Neural progenitor cell (in vitro differentiated cells): ENCODE data around the gene ARHGAP26. TPM values are rescaled to one million over a fixed set of nuclear protein-coding genes. Genes with fewer than 3 reads are reported as not detected.

Experiments
- DNase-seq: peaks from one replicate; pipeline ENCODE4 v3.0.0-alpha.2; 2016; ENCODE audit warnings: low spot score
- H2AFZ ChIP-seq: fragments of 200-600 bp; sonication (generic); replicated peaks from 2 replicates; pipeline ENCODE4 v1.6.1; 2016; ENCODE audit warnings: antibody characterized with exemption
- H3F3A ChIP-seq: fragments of 200-600 bp; sonication (generic); 2 replicates; pipeline ENCODE4 v1.6.1; 2016; ENCODE audit warnings: antibody characterized with exemption, low read depth
- H3K27ac ChIP-seq: fragments of 200-600 bp; sonication (generic); 2 replicates; pipeline ENCODE4 v1.5.1; 2016; ENCODE audit warnings: mild to moderate bottlenecking
- H3K27me3 ChIP-seq: fragments of 200-600 bp; sonication (generic); 2 replicates; pipeline ENCODE4 v1.6.1; 2016; ENCODE audit warnings: mild to moderate bottlenecking, moderate library complexity
- H3K36me3 ChIP-seq: fragments of 200-600 bp; sonication (generic); 2 replicates; pipeline ENCODE4 v1.5.1; 2016
- H3K4me1 ChIP-seq: fragments of 200-600 bp; sonication (generic); 2 replicates; pipeline ENCODE4 v1.6.1; 2016; ENCODE audit warnings: mixed run types
- H3K4me2 ChIP-seq: fragments of 200-600 bp; sonication (generic); 2 replicates; pipeline ENCODE4 v1.6.1; 2016
- H3K4me3 ChIP-seq: fragments of 200-600 bp; sonication (generic); 2 replicates; pipeline ENCODE4 v1.5.1; 2016
- H3K79me2 ChIP-seq: fragments of 200-600 bp; sonication (generic); 2 replicates; pipeline ENCODE4 v1.6.1; 2016; ENCODE audit warnings: low read depth
- H3K9ac ChIP-seq: fragments of 200-600 bp; sonication (generic); 2 replicates; pipeline ENCODE4 v1.6.1; 2016
- H3K9me3 ChIP-seq: fragments of 200-600 bp; sonication (generic); 2 replicates; pipeline ENCODE4 v1.5.1; 2016; ENCODE audit warnings: low read depth
- H4K20me1 ChIP-seq: fragments of 200-600 bp; sonication (generic); 2 replicates; pipeline ENCODE4 v1.6.1; 2016; ENCODE audit warnings: low read depth
- H3K27ac Mint-ChIP-seq: 3 replicates; pipeline ENCODE4 v1.8.0; 2021; ENCODE audit warnings: mixed read lengths
- H3K27me3 Mint-ChIP-seq: 2 replicates; pipeline ENCODE4 v1.8.0; 2022; ENCODE audit warnings: low read depth, mild to moderate bottlenecking, inconsistent platforms, moderate library complexity, mixed read lengths; ENCODE audit not compliant: insufficient read depth
- H3K36me3 Mint-ChIP-seq: 3 replicates; pipeline ENCODE4 v1.8.0; 2021; ENCODE audit warnings: mixed read lengths
- H3K4me1 Mint-ChIP-seq: 3 replicates; pipeline ENCODE4 v1.8.0; 2021; ENCODE audit warnings: mixed read lengths
- H3K4me3 Mint-ChIP-seq: 3 replicates; pipeline ENCODE4 v1.8.0; 2021; ENCODE audit warnings: mild to moderate bottlenecking, moderate library complexity, mixed read lengths
- H3K9me3 Mint-ChIP-seq: 3 replicates; pipeline ENCODE4 v1.8.0; 2020; ENCODE audit warnings: mixed read lengths
- CTCF ChIP-seq: fragments of 200-600 bp; sonication (generic); IDR thresholded peaks from 2 replicates; pipeline ENCODE4 v1.5.1; 2017; ENCODE audit warnings: antibody characterized with exemption, mild to moderate bottlenecking
- EZH2 ChIP-seq: fragments of 200-600 bp; sonication (generic); IDR thresholded peaks from 2 replicates; pipeline ENCODE4 v1.6.1; 2017; ENCODE audit warnings: antibody characterized with exemption, mild to moderate bottlenecking, moderate library complexity
- EZH2phosphoT487 ChIP-seq: fragments of 200-600 bp; sonication (generic); IDR thresholded peaks from 2 replicates; pipeline ENCODE4 v1.6.1; 2017; ENCODE audit warnings: antibody characterized with exemption
- total RNA-seq: library from RNA; depleted of rRNA; stranded (reverse); fragments of >200 nt; gene quantifications from 2 replicates; pipeline ENCODE4 v1.2.3, GENCODE V29; 2015; ENCODE audit warnings: low replicate concordance

The ARHGAP26 gene
- total RNA-seq, 1 donor from 2014 or later = 7.0 TPM

GRCh38 chr5:142910128-142910527 is 140.0 kb downstream of the ARHGAP26 start:
- H3K4me1 Mint-ChIP-seq = peaks cover 21% of the 10 kb centered on the region

GRCh38 chr5:142911170-142911569 is 141.0 kb downstream of the ARHGAP26 start:
- no peaks in the 10 kb centered on the region for H3K79me2 ChIP-seq
- Mint-ChIP-seq H3K9me3 (no peaks in the 10 kb centered on the region), H3K36me3 (peaks cover 16% of the 10 kb centered on the region), H3K27me3 (peaks cover 2% of the 10 kb centered on the region), H3K4me1 (peaks cover 25% of the 10 kb centered on the region), H3K27ac (no peak overlapping the region), H3K4me3 (no peak overlapping the region)
- no peaks in the 10 kb centered on the region for H3K9me3 ChIP-seq
- TF ChIP-seq EZH2 (no peak), CTCF (no peak), EZH2phosphoT487 (no peak)
- H3K4me1 ChIP-seq = no peaks in the 10 kb centered on the region
- no peak overlapping the region for H3K4me3 ChIP-seq
- no peaks in the 10 kb centered on the region for H3K27me3 ChIP-seq
- no peaks in the 10 kb centered on the region for H4K20me1 ChIP-seq
- H3K27ac ChIP-seq = no peak overlapping the region
- no peak overlapping the region for H3K9ac ChIP-seq
- DNase-seq = no peak
- no peaks in the 10 kb centered on the region for H3K36me3 ChIP-seq
- peaks cover 4% of the 10 kb centered on the region for H3F3A ChIP-seq
- H2AFZ ChIP-seq = no peak overlapping the region
- no peak overlapping the region for H3K4me2 ChIP-seq

More at GRCh38 chr5:142910128-142910527, 140.0 kb downstream of the ARHGAP26 start:
- no peaks in the 10 kb centered on the region for H3K4me1 ChIP-seq
- DNase-seq = no peak
- H3K79me2 ChIP-seq = no peaks in the 10 kb centered on the region
- H3K9me3 ChIP-seq = no peaks in the 10 kb centered on the region
- Mint-ChIP-seq H3K4me3 (no peak overlapping the region), H3K27ac (no peak overlapping the region), H3K27me3 (peaks cover 2% of the 10 kb centered on the region), H3K9me3 (no peaks in the 10 kb centered on the region), H3K36me3 (peaks cover 17% of the 10 kb centered on the region)
- no peak overlapping the region for H3K27ac ChIP-seq
- H3K27me3 ChIP-seq = no peaks in the 10 kb centered on the region
- H3K9ac ChIP-seq = no peak overlapping the region
- no peaks in the 10 kb centered on the region for H3F3A ChIP-seq
- H3K36me3 ChIP-seq = no peaks in the 10 kb centered on the region
- TF ChIP-seq CTCF = no peak
- TF ChIP-seq EZH2phosphoT487 = no peak
- TF ChIP-seq EZH2 = no peak
- H4K20me1 ChIP-seq = no peaks in the 10 kb centered on the region
- H3K4me2 ChIP-seq = no peak overlapping the region
- no peak overlapping the region for H3K4me3 ChIP-seq
- no peak overlapping the region for H2AFZ ChIP-seq

GRCh38 chr5:142911775-142912174 is 141.6 kb downstream of the ARHGAP26 start:
- Mint-ChIP-seq H3K4me3 (no peak overlapping the region), H3K27me3 (peaks cover 2% of the 10 kb centered on the region), H3K4me1 (peaks cover 25% of the 10 kb centered on the region), H3K36me3 (peaks cover 13% of the 10 kb centered on the region), H3K27ac (no peak overlapping the region), H3K9me3 (no peaks in the 10 kb centered on the region)
- DNase-seq = no peak
- no peak overlapping the region for H3K27ac ChIP-seq
- H3K4me3 ChIP-seq = no peak overlapping the region
- no peaks in the 10 kb centered on the region for H4K20me1 ChIP-seq
- H3K9me3 ChIP-seq = no peaks in the 10 kb centered on the region
- TF ChIP-seq EZH2 (no peak), CTCF (no peak), EZH2phosphoT487 (no peak)
- no peak overlapping the region for H3K9ac ChIP-seq
- no peaks in the 10 kb centered on the region for H3K36me3 ChIP-seq
- no peak overlapping the region for H3K4me2 ChIP-seq
- peaks cover 4% of the 10 kb centered on the region for H3F3A ChIP-seq
- no peaks in the 10 kb centered on the region for H3K4me1 ChIP-seq
- H3K79me2 ChIP-seq = no peaks in the 10 kb centered on the region
- H2AFZ ChIP-seq = no peak overlapping the region
- no peaks in the 10 kb centered on the region for H3K27me3 ChIP-seq
